NB4 (cell line): ENCODE data around the gene CMPK1.

Experiments
- CTCF ChIP-seq: IDR thresholded peaks from one replicate; pipeline ENCODE4 v1.5.1; 2012; ENCODE audit warnings: low read depth, low read length
- MYC ChIP-seq: IDR thresholded peaks from 2 replicates; pipeline ENCODE4 v1.6.1; 2011; ENCODE audit warnings: low read depth, low read length
- POLR2A ChIP-seq: IDR thresholded peaks from 2 replicates; pipeline ENCODE4 v1.6.1; 2011; ENCODE audit warnings: mild to moderate bottlenecking; ENCODE audit not compliant: insufficient read length; ENCODE audit errors: extremely low read depth
- TF ChIP-seq, protein P1 (sequence below): IDR thresholded peaks from 2 replicates; pipeline ENCODE4 v1.6.1; 2011; ENCODE audit warnings: low read depth, low read length

GRCh38 chr1:47401761-47402160 is 68.2 kb downstream of the CMPK1 start:
- TF ChIP-seq, protein P1, sequence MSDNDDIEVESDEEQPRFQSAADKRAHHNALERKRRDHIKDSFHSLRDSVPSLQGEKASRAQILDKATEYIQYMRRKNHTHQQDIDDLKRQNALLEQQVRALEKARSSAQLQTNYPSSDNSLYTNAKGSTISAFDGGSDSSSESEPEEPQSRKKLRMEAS: no peak
- TF ChIP-seq CTCF (no peak), POLR2A (no peak), MYC (no peak)
